RWPE2 (cell line): Measurements from ENCODE around the gene KIAA0513.

Experiments
- ATAC-seq: fragments of 200-7000 bp; cut with Tn5 transposase; 3 replicates; pipeline ENCODE4 v1.9.1; 2021; ENCODE audit warnings: low read depth
- DNase-seq: peaks from one replicate; pipeline ENCODE4 v3.0.0-alpha.2; 2020; ENCODE audit warnings: low spot score
- H3K27ac ChIP-seq: fragments of 450-650 bp; 2 replicates; pipeline ENCODE4 v1.5.1; 2017; ENCODE audit warnings: mild to moderate bottlenecking; ENCODE audit not compliant: poor library complexity, severe bottlenecking
- H3K27me3 ChIP-seq: fragments of 250-450 bp; sonication (Bioruptor Pico); 2 replicates; pipeline ENCODE4 v1.5.1; 2021; ENCODE audit warnings: mild to moderate bottlenecking, moderate library complexity; ENCODE audit not compliant: insufficient read depth, poor library complexity, severe bottlenecking
- H3K36me3 ChIP-seq: fragments of 250-450 bp; sonication (Bioruptor Pico); 2 replicates; pipeline ENCODE4 v1.5.1; 2020; ENCODE audit warnings: low read depth, mild to moderate bottlenecking, moderate library complexity
- H3K4me1 ChIP-seq: fragments of 250-450 bp; sonication (Bioruptor Pico); 2 replicates; pipeline ENCODE4 v1.5.1; 2021; ENCODE audit warnings: mild to moderate bottlenecking, moderate library complexity; ENCODE audit not compliant: insufficient read depth, poor library complexity, severe bottlenecking
- H3K4me3 ChIP-seq: fragments of 250-450 bp; sonication (Bioruptor Pico); 2 replicates; pipeline ENCODE4 v1.5.1; 2021; ENCODE audit warnings: mild to moderate bottlenecking, moderate library complexity; ENCODE audit not compliant: severe bottlenecking
- H3K9me3 ChIP-seq: fragments of 250-450 bp; sonication (Bioruptor Pico); 2 replicates; pipeline ENCODE4 v1.5.1; 2021; ENCODE audit warnings: mild to moderate bottlenecking, moderate library complexity; ENCODE audit not compliant: severe bottlenecking
- TF ChIP-seq, protein P1 (sequence below): fragments of 450-650 bp; IDR thresholded peaks from one replicate; pipeline ENCODE4 v1.5.1; 2017; ENCODE audit warnings: mild to moderate bottlenecking, moderate library complexity; ENCODE audit not compliant: poor library complexity, severe bottlenecking

Gene KIAA0513

DNA sequence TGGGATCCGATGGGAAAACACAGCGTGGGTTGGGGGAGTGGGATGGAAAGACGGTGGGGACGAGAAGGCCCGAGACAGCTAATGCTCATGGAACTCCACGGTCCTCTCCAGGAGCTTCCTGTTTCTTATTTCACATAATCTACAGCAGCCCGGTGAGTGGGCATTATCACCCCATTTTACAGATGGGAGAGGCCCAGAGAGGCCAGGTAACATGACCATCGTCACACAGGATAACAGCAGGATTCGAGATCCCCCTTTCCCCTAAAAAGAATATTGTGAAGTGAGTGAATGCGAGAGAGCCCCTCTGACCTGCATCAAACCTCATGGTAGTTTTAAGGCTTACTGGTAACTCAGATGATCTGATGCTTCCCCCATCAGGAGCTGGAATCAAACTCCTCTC lies 72.7 kb downstream of the KIAA0513 start:
- Histone ChIP-seq H3K27ac (no peak overlapping the region), H3K9me3 (no peaks in the 10 kb centered on the region), H3K4me3 (no peak overlapping the region), H3K36me3 (no peaks in the 10 kb centered on the region), H3K4me1 (no peaks in the 10 kb centered on the region), H3K27me3 (no peaks in the 10 kb centered on the region)
- no peak for ATAC-seq
- TF ChIP-seq, protein P1, sequence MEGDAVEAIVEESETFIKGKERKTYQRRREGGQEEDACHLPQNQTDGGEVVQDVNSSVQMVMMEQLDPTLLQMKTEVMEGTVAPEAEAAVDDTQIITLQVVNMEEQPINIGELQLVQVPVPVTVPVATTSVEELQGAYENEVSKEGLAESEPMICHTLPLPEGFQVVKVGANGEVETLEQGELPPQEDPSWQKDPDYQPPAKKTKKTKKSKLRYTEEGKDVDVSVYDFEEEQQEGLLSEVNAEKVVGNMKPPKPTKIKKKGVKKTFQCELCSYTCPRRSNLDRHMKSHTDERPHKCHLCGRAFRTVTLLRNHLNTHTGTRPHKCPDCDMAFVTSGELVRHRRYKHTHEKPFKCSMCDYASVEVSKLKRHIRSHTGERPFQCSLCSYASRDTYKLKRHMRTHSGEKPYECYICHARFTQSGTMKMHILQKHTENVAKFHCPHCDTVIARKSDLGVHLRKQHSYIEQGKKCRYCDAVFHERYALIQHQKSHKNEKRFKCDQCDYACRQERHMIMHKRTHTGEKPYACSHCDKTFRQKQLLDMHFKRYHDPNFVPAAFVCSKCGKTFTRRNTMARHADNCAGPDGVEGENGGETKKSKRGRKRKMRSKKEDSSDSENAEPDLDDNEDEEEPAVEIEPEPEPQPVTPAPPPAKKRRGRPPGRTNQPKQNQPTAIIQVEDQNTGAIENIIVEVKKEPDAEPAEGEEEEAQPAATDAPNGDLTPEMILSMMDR = no peak
- DNase-seq = no peak

GRCh38 chr16:85101956-85102630 lies 74.5 kb downstream of the KIAA0513 start:
- no peaks in the 10 kb centered on the region for H3K4me1 ChIP-seq
- no peaks in the 10 kb centered on the region for H3K27me3 ChIP-seq

DNA sequence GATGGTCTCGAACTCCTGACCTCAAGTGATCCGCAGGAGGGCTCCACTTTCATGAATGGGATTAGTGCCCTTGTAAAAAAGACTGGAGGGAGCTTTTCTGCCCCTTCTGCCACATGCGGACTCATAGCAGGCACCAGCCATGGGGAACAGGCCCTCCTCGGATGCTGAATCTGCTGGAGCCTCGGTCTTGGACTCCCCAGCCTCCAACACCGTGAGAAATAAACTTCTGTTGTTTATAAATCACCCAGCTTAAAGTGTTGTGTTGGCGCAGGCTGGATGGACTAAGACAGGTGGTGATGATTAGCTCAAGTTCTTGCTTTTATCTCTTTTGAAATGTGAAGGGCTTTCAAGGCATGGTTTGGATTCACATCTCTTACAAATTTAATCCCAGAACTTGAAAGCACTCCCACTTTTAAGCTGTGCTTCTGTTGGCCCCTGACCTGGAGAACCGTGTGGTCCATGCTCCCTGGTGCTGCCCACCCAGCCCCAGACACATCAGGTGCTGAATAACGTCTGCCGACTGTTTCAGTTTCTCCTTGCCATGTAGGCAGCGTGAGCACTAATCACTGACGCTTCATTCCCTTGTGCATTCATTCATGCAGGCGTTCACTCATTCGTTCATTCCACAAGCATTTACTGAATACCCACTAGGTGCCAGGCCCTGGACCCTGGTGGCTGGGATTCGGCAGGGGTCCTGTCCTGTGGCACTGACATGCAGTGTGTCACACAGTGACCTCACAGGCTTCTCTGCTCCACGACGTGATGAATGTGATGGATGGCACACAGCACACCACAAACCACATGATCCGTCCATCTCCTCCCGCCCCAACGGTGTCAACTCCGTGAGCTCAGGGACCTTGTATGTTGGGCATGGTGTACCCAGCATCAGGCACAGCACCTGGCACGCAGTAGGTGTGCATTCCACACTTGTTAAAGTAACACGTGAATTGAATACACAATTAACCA lies 75.8 kb downstream of the KIAA0513 start:
- DNase-seq (no peak), ATAC-seq (no peak)
- Histone ChIP-seq H3K4me1 (no peaks in the 10 kb centered on the region), H3K9me3 (no peaks in the 10 kb centered on the region), H3K4me3 (no peak overlapping the region), H3K27me3 (no peaks in the 10 kb centered on the region), H3K27ac (no peak overlapping the region), H3K36me3 (no peaks in the 10 kb centered on the region)
- TF ChIP-seq, protein P1 = no peak

More at GRCh38 chr16:85101956-85102630, 74.5 kb downstream of the KIAA0513 start:
- ATAC-seq (no peak), DNase-seq (no peak)
- Histone ChIP-seq H3K27ac (no peak overlapping the region), H3K4me3 (no peak overlapping the region), H3K9me3 (no peaks in the 10 kb centered on the region), H3K36me3 (no peaks in the 10 kb centered on the region)
- TF ChIP-seq, protein P1 = no peak

- Histone ChIP-seq H3K27ac (no peak overlapping the region), H3K9me3 (no peaks in the 10 kb centered on the region), H3K4me1 (no peaks in the 10 kb centered on the region), H3K4me3 (no peak overlapping the region), H3K27me3 (no peaks in the 10 kb centered on the region), H3K36me3 (no peaks in the 10 kb centered on the region)
- ATAC-seq = no peak
- DNase-seq = no peak
- TF ChIP-seq, protein P1 = no peak
Measured at GRCh38 chr16:85104147-85104546, 76.6 kb downstream of the KIAA0513 start.
